IPS DF 4.7 (cell line): ENCODE measurements around the gene ULK1.
"Not testable (repeated sequence)": the region's sequence is repeated elsewhere in the genome, so short reads cannot be mapped to it uniquely, and the experiment has no call there.

Experiments
- DNase-seq: peaks from one replicate; pipeline ENCODE4 v3.0.0-alpha.2; 2013; ENCODE audit warnings: low spot score; ENCODE audit errors: extremely low read depth

ULK1 gene

DNA sequence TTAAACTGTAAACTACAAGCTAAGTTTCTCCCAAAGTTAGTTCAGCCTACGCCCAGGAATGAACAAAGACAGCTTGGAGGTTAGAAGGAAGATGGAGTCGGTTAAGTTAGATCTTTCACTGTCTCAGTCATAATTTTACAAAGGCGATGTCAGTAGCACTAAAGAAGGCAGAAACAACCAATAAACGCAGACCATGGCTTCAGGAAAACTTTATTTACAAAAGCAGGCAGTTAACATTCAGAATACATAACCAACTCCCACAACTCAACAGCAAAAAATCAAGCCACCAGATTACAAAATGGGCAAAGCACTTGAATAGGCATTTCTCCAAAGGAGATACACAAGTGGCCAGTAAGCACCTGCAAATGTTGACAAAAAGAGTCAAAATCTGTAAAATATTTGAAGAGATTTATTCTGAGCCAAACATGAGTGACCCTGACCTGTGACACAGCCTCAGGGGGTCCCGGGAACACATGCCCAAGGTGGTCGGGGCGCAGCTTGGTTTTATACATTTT is 8.8 kb upstream of the ULK1 start:
- no peak for DNase-seq

DNA sequence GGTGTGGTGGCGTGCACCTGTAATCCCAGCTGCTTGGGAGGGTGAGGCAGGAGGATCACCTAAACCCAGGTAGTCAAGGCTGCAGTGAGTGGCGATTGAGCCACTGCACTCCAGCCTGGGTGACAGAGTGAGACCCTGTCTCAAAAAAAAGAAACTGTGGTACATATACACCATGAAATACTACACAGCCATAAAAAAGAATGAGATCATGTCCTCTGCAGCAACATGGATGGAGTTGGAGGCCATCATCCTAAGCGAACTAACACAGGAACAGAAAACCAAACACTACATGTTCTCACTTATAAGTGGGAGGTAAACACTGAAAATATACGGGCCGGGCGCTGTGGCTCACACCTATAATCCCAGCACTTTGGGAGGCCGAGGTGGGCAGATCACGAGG is 2.7 kb upstream of the ULK1 start:
- not testable (repeated sequence) for DNase-seq

DNA sequence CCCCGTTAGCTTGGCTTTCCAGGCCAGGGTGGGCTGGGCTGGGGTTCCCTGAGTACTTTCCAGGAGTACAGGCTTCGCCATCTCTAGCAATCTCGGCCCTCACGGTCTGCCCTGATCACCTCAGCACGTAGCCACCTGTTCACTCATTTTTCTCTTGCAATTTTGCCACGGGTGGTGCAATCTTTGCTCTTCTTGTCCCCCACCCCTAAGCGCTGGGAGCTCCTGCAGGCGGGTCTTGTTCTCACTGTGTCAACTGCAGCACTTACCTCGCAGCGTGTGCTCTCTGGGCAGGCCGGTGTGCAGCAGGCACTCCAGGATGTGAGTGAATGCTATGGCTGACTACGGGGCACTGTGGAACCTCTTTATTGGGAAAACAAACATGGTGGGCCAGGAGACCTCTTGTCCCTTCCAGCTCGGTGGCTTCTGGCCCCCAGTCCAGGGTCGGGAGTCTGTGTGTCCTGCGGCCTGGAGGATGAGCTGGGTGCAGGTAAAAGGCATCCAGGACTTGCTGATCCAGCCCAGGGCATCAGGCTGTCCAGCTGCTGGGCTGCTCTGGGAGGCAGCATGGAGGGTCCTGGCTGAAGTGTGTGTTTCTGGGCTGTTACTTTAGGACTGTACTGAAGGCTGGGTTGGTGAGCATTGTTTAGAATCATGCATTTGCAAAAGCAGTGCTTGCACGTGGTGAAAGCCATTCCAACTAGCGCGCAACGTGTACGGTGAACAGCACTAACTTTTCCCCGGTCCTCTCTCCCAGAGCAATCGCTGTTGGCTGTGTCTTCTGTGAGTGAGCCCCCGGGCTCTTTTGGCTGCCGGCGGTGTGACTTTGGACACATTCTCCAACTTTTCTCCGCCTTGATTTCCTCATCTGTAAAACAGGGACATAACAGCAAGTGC is 1.5 kb upstream of the ULK1 start:
- DNase-seq: no peak

GRCh38 chr12:131893605-131894312 is 663 bp upstream of the ULK1 start:
- no peak for DNase-seq

GRCh38 chr12:131894981-131895639 is 688 bp downstream of the ULK1 start:
- no peak for DNase-seq

DNA sequence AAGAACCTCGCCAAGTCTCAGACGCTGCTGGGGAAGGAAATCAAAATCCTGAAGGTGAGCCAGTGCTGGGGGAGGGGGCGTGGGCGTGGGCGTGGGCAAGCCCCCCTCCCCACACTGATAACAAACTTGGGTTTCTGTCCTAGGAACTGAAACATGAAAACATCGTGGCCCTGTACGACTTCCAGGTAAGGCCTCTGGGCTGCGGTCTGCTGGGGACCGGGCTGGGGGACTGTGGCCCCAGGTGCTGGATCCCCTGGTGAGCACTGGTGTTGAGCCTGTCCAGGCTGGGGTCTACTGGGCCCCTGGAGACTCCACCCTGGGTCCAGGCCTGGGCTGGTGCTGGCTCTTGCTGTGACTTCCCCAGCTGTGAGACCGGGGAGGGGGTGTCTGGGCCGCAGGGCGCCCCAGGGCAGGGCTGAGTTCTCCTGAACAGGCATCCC is 1.2 kb downstream of the ULK1 start:
- no peak for DNase-seq

DNA sequence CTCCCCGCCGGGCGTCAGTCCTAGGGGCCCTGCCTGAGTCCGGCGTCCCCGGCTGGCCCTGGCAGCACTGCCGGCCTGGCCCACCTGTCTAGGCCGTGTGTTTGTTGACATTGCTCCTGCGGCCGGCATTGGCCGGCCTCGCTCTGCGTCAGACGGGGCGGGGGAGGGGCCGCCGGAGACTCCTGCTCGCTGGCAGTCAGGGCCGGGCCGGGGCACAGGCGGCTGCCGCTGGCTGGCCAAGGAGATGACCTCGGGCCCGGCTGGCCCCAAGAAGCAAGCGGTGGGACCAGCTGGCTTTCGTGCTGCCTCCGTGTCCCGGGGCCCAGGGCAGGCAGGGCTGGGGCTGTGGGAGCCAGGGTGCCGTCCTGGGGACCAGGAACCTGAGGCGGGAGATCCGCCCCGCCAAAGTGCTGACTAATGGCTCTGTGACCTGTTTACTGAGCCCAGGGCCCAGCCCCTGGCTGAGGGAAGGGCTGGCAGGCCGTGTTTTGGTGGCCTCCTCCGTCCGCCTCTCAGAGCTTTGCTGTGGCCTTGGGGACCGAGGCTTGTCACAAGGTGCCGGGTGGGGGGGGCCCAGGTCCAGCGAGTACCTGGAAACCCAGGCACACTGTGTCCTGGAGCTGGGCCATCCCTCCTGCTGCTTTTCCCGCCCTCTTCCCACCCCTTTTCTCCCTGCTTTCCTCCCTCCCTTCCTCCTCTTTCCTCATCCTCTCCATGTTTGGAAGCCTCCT is 1.8 kb downstream of the ULK1 start:
- DNase-seq: no peak

- DNase-seq: no peak
Measured at GRCh38 chr12:131896811-131897270, 2.4 kb downstream of the ULK1 start.

DNA sequence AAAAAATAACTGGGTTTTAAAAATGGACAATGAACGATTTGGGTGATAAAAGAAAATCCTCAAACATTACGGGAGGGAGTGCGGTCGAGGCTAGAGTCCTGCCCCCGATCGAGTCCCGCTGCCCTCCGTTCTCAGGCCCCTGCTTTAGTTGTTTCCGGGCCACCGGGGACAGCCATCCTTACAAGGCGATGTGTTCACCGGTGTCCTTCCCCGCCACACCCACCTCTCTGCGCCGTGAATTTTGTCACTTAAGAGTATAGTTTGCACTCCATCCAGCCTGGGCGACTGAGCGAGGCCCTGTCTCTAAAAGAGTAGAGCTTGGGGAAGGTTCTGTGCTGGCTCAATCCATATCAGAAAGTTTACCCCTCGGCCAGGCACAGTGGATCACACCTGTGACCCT is 2.9 kb downstream of the ULK1 start:
- DNase-seq: no peak

- DNase-seq: no peak
Measured at GRCh38 chr12:131897875-131898274, 3.5 kb downstream of the ULK1 start.

DNA sequence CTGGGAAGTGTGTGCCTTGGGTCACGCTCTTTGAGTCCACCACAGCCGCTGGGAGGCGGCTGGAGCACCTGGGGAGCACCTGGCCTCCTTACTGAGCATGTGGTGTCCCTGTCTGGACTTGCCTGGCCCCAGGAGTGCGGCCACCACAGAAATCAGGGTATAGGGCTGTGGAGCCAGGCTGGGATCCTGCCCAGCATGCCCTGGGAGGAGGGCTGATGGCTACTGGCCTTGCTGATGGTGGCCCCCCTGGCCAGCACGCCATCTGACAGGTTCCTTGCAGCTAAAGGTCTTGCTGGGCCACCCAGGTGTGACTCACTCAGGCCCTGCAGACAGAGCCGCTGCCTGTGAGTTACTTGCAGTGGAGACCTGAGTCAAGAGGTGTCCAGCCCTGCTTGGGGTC is 6.0 kb downstream of the ULK1 start:
- no peak for DNase-seq

- DNase-seq: no peak
Measured at GRCh38 chr12:131901431-131902331, 7.3 kb downstream of the ULK1 start.

GRCh38 chr12:131902332-131903241 is 8.2 kb downstream of the ULK1 start:
- DNase-seq: no peak

DNA sequence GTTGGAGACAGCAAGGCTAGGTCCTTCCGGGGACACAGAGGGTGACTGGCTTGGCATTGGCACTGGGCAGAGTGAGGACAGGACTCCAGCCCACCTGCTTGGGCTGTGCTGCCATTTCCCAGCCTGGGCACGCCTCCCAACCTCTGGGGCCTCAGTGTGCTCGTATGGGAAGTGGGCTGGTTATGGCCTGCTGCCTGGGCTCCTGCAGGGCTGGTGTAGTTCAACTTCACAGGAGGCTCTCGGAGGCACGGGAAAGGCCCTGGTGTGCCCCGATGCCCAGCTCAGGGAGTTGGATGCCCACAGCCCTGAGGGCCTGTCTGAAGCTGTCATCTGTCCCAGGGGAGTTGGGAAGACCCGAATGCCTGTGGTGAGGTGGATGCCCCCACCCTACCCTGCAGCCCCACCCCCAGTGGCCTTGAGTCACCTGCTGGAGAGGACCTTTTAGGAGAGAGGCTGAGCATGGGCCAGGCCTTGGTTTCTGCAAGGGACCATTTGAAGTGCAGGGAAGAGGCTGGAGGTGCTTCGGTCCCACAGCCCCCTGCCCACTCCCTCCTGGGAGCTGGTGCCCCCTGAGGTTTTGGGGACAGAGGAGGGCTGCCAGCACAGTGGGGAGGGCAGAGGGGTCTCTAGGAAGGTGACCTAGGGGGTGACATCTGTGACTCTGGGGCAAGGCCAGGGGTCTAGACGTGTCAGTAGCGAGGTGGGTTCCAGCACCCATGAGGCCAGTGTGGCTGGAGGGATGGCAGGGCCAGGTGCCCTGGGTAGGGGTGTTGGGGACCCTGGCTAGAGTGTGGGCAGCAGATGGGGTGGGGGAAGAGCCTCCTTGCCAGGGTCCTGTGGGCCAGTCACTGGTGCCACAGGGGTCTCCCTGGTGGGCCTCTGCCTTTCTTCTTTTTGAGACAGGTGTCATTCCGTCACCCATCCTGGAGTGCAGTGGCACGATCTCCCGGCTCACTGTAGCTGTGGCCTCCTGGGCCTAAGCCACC is 9.1 kb downstream of the ULK1 start:
- DNase-seq: no peak

DNA sequence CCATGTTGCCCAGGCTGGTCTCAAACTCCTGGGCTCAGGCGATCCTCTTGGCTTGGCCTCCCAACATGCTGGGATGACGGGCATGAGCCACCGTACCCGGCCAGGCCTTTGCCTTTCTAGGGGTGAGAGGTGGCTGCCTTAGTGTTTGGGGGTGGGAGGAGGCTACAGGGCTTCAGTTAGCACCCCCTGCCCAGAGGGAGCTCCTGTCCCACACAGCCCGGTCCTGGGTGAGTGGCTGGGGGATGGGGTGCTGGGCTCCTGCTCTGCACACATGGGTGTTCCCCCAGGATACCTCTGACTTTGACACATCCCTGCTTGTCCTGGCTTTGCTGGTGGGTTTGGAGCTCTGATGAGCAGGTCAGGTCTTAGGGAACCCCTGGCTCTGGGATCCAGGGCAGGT is 9.9 kb downstream of the ULK1 start:
- DNase-seq: no peak

DNA sequence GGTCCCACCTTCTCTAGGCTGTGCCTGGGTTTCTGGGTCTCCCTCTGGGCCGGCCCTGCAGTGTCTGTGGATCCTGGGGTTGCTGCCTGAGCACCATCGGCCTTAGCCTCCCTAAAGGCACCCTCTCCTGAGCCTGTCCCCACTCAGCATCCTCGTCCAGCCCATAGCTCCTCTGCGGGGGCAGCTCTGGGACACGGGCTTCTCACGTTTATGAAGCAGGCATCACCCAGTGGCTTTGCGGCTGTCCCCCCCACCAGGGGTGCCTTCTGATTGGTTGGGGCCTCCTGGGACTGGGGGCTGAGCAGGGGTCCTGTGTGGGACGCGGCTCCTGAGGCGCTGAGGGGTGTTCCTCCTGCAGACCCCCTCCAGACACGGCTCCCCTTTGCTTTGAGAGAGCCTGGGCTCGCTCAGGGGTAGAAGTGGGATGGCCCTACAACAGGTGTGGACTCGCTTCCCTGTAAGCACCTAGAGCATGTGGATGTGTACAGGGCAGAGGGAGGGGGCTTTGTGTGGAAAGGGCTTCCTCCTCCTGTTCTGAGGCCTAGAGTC is 10.7 kb downstream of the ULK1 start:
- no peak for DNase-seq

DNA sequence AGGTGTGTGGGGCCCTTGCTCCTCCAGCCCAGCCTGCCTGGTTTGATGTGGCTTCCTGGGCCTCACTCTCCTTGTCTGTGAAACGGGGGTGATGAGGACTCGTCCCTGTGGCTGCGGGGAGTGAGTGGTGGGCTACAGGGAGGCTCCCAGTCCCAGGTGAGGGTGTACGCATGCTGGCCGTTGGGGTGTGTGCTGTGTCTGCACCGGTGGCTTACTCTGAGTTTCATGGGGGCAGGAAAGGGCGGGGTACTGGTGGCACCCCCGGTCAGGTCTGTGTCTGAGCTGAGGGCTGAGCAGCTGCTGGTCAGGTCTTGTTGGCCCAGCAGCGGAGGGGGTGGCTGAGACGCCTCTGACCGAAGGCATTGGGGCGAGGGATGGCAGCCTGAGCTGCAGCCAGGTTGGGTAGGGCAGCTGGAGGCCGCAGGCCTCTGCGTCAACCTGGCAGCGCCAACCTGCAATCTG is 11.2 kb downstream of the ULK1 start:
- no peak for DNase-seq
